Raji (cell line): ENCODE measurements around the gene EGF.

Source experiments
- POLR2A ChIP-seq: IDR thresholded peaks from 2 replicates; pipeline ENCODE4 v1.6.1; 2011; ENCODE audit warnings: low read depth, low read length, control low read depth; ENCODE audit not compliant: insufficient read depth

The EGF gene

GRCh38 chr4:109890076-109890475 is 22.6 kb upstream of the EGF start:
- TF ChIP-seq POLR2A, result no peak

GRCh38 chr4:109902559-109903251 is 10.0 kb upstream of the EGF start:
- TF ChIP-seq POLR2A, result no peak

GRCh38 chr4:109908731-109909130 is 4.0 kb upstream of the EGF start:
- no peak for TF ChIP-seq POLR2A

GRCh38 chr4:109910256-109910655 is 2.4 kb upstream of the EGF start:
- TF ChIP-seq POLR2A, result no peak

- no peak for TF ChIP-seq POLR2A
Observed at GRCh38 chr4:109913596-109914241, 1.0 kb downstream of the EGF start.

- no peak for TF ChIP-seq POLR2A
Observed at GRCh38 chr4:109914322-109914721, 1.6 kb downstream of the EGF start.

GRCh38 chr4:109915385-109916026 is 2.8 kb downstream of the EGF start:
- TF ChIP-seq POLR2A, result no peak

- TF ChIP-seq POLR2A, result no peak
Observed at GRCh38 chr4:109916027-109916409, 3.3 kb downstream of the EGF start.

GRCh38 chr4:109921384-109921808 is 8.7 kb downstream of the EGF start:
- no peak for TF ChIP-seq POLR2A

GRCh38 chr4:109925396-109925795 is 12.7 kb downstream of the EGF start:
- TF ChIP-seq POLR2A, result no peak

- no peak for TF ChIP-seq POLR2A
Observed at GRCh38 chr4:109928327-109929045, 15.8 kb downstream of the EGF start.

GRCh38 chr4:109930464-109930863 is 17.8 kb downstream of the EGF start:
- TF ChIP-seq POLR2A, result no peak

- no peak for TF ChIP-seq POLR2A
Observed at GRCh38 chr4:109930872-109931271, 18.2 kb downstream of the EGF start.

GRCh38 chr4:109931318-109931717 is 18.6 kb downstream of the EGF start:
- TF ChIP-seq POLR2A, result no peak

- no peak for TF ChIP-seq POLR2A
Observed at GRCh38 chr4:109939190-109939589, 26.5 kb downstream of the EGF start.

- TF ChIP-seq POLR2A, result no peak
Observed at GRCh38 chr4:109942292-109942926, 29.7 kb downstream of the EGF start.

- no peak for TF ChIP-seq POLR2A
Observed at GRCh38 chr4:109943745-109944144, 31.1 kb downstream of the EGF start.
